Fibroblast of lung (primary cell): Measurements from ENCODE around the gene GGACT. TPM values are rescaled to one million over a fixed set of nuclear protein-coding genes. Genes with fewer than 3 reads are reported as not detected.

Source experiments
- DNase-seq, 2 donors: peaks; one replicate each; pipeline versions ENCODE4 v3.0.0 to v3.0.0-alpha.2; 2010; ENCODE audit warnings: low read depth in 2 of 2
- H2AFZ ChIP-seq: 2 replicates; pipeline ENCODE4 v1.5.1; 2012; ENCODE audit warnings: low read length, control low read depth, inconsistent platforms
- H3K27ac ChIP-seq: 2 replicates; pipeline ENCODE4 v1.5.1; 2011; ENCODE audit warnings: low read length, control low read depth; ENCODE audit not compliant: insufficient read depth
- H3K27me3 ChIP-seq: 2 replicates; pipeline ENCODE4 v1.5.1; 2011; ENCODE audit warnings: mild to moderate bottlenecking, low read length; ENCODE audit not compliant: control insufficient read depth, insufficient read depth
- H3K36me3 ChIP-seq: 2 replicates; pipeline ENCODE4 v1.5.1; 2011; ENCODE audit warnings: low read length; ENCODE audit not compliant: control insufficient read depth, insufficient read depth
- H3K4me1 ChIP-seq: 2 replicates; pipeline ENCODE4 v1.5.1; 2011; ENCODE audit warnings: low read length; ENCODE audit not compliant: control insufficient read depth, insufficient read depth; ENCODE audit errors: extremely low read depth
- H3K4me2 ChIP-seq: 2 replicates; pipeline ENCODE4 v1.5.1; 2011; ENCODE audit warnings: low read length, control low read depth; ENCODE audit not compliant: insufficient read depth; ENCODE audit errors: extremely low read depth
- H3K4me3 ChIP-seq, 4 experiments: fragments of 200-600 bp in 1 of 4; sonication (generic) in 1 of 4; replicated peaks in 1 of 4; 2 replicates each; pipeline ENCODE4 v1.5.1; 2011 to 2016; ENCODE audit warnings: low read length in 4 of 4, low read depth in 3 of 4, mild to moderate bottlenecking in 3 of 4, control low read depth in 2 of 4, inconsistent platforms in 1 of 4, mixed read lengths in 1 of 4; ENCODE audit not compliant: insufficient read depth in 1 of 4; ENCODE audit errors: control extremely low read depth in 1 of 4
- H3K79me2 ChIP-seq: 2 replicates; pipeline ENCODE4 v1.5.1; 2012; ENCODE audit warnings: mild to moderate bottlenecking, low read length, inconsistent platforms; ENCODE audit not compliant: control insufficient read depth, insufficient read depth
- H3K9ac ChIP-seq: 2 replicates; pipeline ENCODE4 v1.5.1; 2011; ENCODE audit warnings: mild to moderate bottlenecking, low read length, control low read depth; ENCODE audit not compliant: insufficient read depth
- H3K9me3 ChIP-seq: 2 replicates; pipeline ENCODE4 v1.5.1; 2012; ENCODE audit warnings: low read depth, low read length; ENCODE audit not compliant: control insufficient read depth, insufficient read depth
- H4K20me1 ChIP-seq: 2 replicates; pipeline ENCODE4 v1.5.1; 2011; ENCODE audit warnings: low read length; ENCODE audit not compliant: control insufficient read depth, insufficient read depth; ENCODE audit errors: extremely low read depth
- EZH2 ChIP-seq: IDR thresholded peaks from 2 replicates; pipeline ENCODE4 v1.5.1; 2012; ENCODE audit warnings: low read length, control low read depth, mild to moderate bottlenecking; ENCODE audit errors: missing control alignments
- polyA minus RNA-seq: library from RNA; depleted of rRNA, polyadenylated mRNA; stranded (reverse); fragments of >200 nt; gene quantifications from 2 replicates; pipeline ENCODE4 v1.2.3, GENCODE V29; 2011; ENCODE audit warnings: low replicate concordance
- polyA plus RNA-seq, 2 donors: library from polyadenylated mRNA; depleted of rRNA in 1 of 2; stranded (reverse) in 1 of 2; unstranded in 1 of 2; fragments of >200 nt; gene quantifications; 2 replicates each; pipeline ENCODE4 v1.2.1, GENCODE V29; 2011 to 2012; ENCODE audit warnings: missing spikeins in 1 of 2
- total RNA-seq: library from RNA; depleted of rRNA; stranded (reverse); fragments of >200 nt; gene quantifications from 2 replicates; pipeline ENCODE4 v1.2.1, GENCODE V29; 2014
- TF ChIP-seq, protein P1 (sequence below), 2 donors: IDR thresholded peaks in 1 of 2; conservative IDR thresholded peaks in 1 of 2; 1 replicate in 1 of 2; 2 replicates in 1 of 2; pipeline ENCODE4 v1.5.1; 2011 to 2012; ENCODE audit warnings: low read length in 2 of 2, control low read depth in 1 of 2, inconsistent platforms in 1 of 2, low read depth in 1 of 2, mild to moderate bottlenecking in 1 of 2

GGACT gene
- total RNA-seq: 3.6 and 6.6 TPM in 2 replicates
- polyA plus RNA-seq: 2.0 and 2.6 TPM in 2 replicates
- 3.9 and 5.5 TPM in 2 replicates for polyA plus RNA-seq (2012)
- 1.0 TPM in 1 of 2 replicates, not detected in the other for polyA minus RNA-seq

DNA sequence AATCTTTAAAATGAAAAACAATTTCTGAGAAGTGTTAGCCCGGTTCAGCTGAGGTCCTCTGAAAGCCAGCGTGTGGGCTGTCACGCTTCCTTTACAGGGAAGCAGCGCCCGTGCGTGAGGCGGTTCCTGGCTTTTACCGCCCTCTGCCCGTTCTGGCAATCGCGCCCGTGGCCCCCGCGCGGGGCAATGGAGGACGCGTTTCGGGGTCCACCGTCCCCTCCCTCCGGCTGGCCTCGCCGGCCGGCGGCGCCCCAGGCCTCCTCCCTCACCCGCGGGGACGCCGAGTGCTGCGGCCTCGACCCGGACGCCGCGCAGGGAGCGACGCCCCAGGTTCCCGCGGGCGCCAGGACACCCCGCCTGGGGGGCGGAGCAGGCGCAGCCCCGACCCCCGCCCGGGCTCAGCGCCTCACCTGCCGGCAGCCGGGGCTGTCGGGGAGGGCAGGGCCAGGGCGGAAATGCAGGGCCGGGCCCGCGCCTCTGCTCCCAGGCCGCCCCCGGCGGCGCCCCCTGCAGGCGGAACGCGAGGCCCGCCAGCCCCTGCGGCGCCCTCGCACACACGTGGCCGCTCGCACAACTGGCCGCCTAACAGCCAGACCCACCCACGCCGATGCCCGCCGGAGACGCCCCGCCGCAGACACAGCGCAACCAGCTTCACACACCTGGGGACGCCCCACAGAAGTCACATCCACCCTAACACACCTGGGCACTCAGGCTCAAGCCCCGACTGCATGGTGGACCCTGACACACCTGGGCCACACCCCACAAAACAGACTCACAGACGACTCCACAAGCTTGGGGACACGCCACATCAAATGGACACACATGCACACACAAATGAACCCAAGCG is at the start of gene GGACT:
Gene GGACT, minus strand, starts transcription at position 459 of the 847 bp plus-strand sequence. CDS start 56,198 bp downstream, outside the sequence.
- H3K36me3 ChIP-seq: no peaks in the 10 kb centered on the region
- H3K4me2 ChIP-seq: peak within 1 kb of the TSS; percentile 74
- H3K27me3 ChIP-seq: no peaks in the 10 kb centered on the region
- peak within 1 kb of the TSS; percentile 61 to 70 (median 65) for H3K4me3 ChIP-seq
- TF ChIP-seq EZH2: no peak
- TF ChIP-seq, protein P1, sequence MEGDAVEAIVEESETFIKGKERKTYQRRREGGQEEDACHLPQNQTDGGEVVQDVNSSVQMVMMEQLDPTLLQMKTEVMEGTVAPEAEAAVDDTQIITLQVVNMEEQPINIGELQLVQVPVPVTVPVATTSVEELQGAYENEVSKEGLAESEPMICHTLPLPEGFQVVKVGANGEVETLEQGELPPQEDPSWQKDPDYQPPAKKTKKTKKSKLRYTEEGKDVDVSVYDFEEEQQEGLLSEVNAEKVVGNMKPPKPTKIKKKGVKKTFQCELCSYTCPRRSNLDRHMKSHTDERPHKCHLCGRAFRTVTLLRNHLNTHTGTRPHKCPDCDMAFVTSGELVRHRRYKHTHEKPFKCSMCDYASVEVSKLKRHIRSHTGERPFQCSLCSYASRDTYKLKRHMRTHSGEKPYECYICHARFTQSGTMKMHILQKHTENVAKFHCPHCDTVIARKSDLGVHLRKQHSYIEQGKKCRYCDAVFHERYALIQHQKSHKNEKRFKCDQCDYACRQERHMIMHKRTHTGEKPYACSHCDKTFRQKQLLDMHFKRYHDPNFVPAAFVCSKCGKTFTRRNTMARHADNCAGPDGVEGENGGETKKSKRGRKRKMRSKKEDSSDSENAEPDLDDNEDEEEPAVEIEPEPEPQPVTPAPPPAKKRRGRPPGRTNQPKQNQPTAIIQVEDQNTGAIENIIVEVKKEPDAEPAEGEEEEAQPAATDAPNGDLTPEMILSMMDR (conservative IDR thresholded peaks at IDR 0.05 in 1 of 2, IDR thresholded peaks at IDR 0.05 in 1 of 2; ENCODE audit: low read depth in 1 of 2, low read length in 2 of 2): peak; percentile 33 to 54
- no peaks in the 10 kb centered on the region for H3K9me3 ChIP-seq
- peak within 1 kb of the TSS; percentile 54 for H3K27ac ChIP-seq
- peak within 1 kb of the TSS; percentile 85 for H2AFZ ChIP-seq
- no peaks in the 10 kb centered on the region for H3K79me2 ChIP-seq
- peak; percentile 56 for DNase-seq
- H4K20me1 ChIP-seq: no peaks in the 10 kb centered on the region
- H3K9ac ChIP-seq: peak within 1 kb of the TSS; percentile 77
- peaks cover 3% of the 10 kb centered on the region for H3K4me1 ChIP-seq

DNA sequence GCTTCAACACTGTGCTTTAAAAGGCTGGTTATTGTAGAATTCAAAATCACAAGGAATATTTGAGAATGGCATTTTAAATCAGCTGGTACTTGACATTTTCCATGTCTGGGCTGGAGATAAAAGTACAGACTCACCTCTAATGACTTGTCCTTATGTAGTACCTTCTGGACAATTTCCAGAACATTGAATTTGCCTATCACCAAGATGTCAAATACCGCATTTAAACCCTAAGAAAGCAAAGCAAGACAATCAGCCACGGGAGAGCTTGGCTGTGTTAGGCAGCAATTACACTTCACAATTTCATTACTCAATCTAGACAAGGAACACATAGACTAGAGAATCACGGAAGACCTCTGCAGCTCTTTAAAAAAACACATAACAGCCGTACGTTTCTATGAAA is 49.2 kb upstream of the GGACT start:
- Histone ChIP-seq H3K9me3 (no peaks in the 10 kb centered on the region), H4K20me1 (no peaks in the 10 kb centered on the region), H3K4me2 (no peak overlapping the region), H3K27ac (no peak overlapping the region), H3K36me3 (no peaks in the 10 kb centered on the region), H3K9ac (no peak overlapping the region), H3K4me1 (peaks cover 2% of the 10 kb centered on the region), H3K4me3 (no peak overlapping the region), H3K27me3 (no peaks in the 10 kb centered on the region), H2AFZ (no peak overlapping the region), H3K79me2 (no peaks in the 10 kb centered on the region)
- TF ChIP-seq, protein P1 (conservative IDR thresholded peaks at IDR 0.05 in 1 of 2, IDR thresholded peaks at IDR 0.05 in 1 of 2; ENCODE audit: low read depth in 1 of 2, low read length in 2 of 2): no peak
- TF ChIP-seq EZH2: no peak
- no peak for DNase-seq

DNA sequence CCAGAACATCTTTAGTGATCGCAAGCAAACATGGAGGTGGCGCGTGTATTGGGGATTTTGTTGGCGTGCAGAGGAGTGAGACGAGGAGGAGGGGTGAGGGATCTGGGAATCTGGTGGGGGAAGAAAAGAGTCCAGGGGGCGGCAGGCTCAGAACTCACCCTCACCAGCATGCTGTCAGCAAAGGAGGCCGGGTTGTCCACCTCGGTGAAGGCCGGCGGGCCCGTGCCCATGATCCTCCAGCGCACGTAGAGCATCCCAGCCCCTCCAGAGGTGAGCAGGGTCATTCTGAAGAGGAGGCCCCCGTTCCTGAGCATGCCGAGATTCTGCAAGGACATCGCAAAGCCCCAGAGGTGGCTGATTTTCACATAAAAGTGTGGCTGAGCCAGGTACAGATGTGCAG is 48.8 kb upstream of the GGACT start:
- TF ChIP-seq EZH2: no peak
- TF ChIP-seq, protein P1 (conservative IDR thresholded peaks at IDR 0.05 in 1 of 2, IDR thresholded peaks at IDR 0.05 in 1 of 2; ENCODE audit: low read depth in 1 of 2, low read length in 2 of 2): no peak
- Histone ChIP-seq H3K79me2 (no peaks in the 10 kb centered on the region), H3K27ac (no peak overlapping the region), H3K9ac (no peak overlapping the region), H3K4me3 (no peak overlapping the region), H2AFZ (no peak overlapping the region), H3K4me1 (peaks cover 2% of the 10 kb centered on the region), H4K20me1 (no peaks in the 10 kb centered on the region), H3K4me2 (no peak overlapping the region), H3K27me3 (no peaks in the 10 kb centered on the region), H3K36me3 (no peaks in the 10 kb centered on the region), H3K9me3 (no peaks in the 10 kb centered on the region)
- no peak for DNase-seq
